Measurements from ENCODE around the gene ARID2.

DNA sequence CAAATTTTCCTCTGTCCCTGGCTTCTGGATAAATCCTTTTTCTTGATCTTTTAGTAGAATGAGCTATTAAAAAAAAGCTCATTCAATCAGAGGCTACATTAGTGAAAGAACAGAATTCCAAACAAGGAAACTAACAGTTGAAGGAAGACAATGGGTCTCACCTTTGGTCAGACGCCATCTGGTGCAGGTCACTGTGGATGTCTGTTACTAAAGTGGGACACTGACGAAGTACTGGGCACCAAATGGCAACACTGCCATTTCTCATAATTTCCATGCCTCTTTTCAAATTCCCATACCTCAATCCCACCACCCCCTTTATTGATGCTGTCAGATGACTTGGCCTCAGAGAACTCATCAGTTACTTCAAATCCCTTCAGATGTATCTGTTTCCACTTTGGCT is 24.5 kb upstream of the ARID2 start:
- no peak for TF ChIP-seq EZH2 (IDR thresholded peaks at IDR 0.05; ENCODE audit: borderline replicate concordance, low read length)
- TF ChIP-seq, protein P1, sequence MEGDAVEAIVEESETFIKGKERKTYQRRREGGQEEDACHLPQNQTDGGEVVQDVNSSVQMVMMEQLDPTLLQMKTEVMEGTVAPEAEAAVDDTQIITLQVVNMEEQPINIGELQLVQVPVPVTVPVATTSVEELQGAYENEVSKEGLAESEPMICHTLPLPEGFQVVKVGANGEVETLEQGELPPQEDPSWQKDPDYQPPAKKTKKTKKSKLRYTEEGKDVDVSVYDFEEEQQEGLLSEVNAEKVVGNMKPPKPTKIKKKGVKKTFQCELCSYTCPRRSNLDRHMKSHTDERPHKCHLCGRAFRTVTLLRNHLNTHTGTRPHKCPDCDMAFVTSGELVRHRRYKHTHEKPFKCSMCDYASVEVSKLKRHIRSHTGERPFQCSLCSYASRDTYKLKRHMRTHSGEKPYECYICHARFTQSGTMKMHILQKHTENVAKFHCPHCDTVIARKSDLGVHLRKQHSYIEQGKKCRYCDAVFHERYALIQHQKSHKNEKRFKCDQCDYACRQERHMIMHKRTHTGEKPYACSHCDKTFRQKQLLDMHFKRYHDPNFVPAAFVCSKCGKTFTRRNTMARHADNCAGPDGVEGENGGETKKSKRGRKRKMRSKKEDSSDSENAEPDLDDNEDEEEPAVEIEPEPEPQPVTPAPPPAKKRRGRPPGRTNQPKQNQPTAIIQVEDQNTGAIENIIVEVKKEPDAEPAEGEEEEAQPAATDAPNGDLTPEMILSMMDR (IDR thresholded peaks at IDR 0.05; ENCODE audit: low read length), result no peak

Measured in OCI-LY1 (cell line).